HG03159 (cell line): ENCODE data around the gene FBXW7.
A peak's percentile ranks its signal among the peaks of the same experiment; 100 is the strongest.

ENCODE experiments used
- ATAC-seq: cut with Tn5 transposase; IDR thresholded peaks from one replicate; pipeline ENCODE4 v1.9.1; 2021; ENCODE audit warnings: mild to moderate bottlenecking, moderate library complexity; ENCODE audit not compliant: unreplicated experiment

Gene FBXW7

DNA sequence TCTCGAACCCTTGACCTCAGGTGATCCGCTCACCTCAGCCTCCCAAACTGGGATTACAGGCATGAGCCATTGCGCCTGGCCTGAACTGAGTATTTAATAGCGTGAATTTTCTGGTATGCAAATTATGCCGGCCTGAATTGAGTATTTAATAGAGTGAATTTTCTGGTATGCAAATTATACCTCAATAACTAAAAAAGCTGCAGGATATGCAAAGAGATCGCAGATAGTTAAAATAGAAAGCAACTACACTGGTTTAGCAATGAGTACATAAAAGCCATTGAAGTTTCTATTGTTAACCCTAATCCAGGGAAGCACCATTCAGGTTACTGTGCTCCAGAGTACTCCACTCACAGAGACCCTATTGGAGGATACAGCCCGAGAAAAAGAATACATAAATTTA, 22.8 kb downstream of the FBXW7 start:
- no peak for ATAC-seq

GRCh38 chr4:152512483-152512882, 23.4 kb downstream of the FBXW7 start:
- ATAC-seq, result no peak

DNA sequence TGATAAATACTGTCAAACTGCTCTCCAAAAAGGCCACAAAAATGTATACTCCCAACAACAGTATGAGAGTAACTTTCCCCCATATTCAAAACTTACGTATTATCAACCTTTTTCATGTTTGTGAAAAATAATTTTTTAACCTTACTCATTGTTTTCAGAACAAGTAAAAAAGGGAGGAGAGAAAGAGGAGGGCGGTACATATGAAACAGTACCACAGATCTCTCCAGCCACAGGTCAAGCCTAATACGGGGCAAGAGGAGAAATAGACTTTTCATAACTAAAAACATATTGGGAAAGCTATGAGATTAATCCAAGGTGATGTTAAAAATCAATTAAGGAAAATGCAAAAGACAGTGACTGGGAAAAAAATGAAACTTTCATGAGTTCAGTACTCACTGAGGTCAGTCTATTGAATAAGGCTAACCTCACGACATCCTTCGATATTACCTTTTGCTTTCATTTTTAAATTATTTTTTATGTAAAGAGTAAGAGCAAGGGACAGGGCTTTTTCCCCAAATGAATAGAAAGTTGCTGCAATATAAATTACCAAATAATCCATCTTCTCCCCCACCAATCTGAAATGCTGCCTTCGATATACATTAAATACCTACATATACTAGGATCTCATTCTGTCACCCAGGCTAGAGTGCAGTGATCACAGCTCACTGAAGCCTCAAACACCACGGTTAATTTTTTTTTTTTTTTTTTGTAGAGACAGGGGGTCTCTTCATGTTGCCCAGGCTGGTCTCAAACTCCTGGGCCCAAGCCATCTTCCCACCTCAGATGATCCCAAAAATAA, 25.3 kb downstream of the FBXW7 start:
- peak; percentile 58 for ATAC-seq

DNA sequence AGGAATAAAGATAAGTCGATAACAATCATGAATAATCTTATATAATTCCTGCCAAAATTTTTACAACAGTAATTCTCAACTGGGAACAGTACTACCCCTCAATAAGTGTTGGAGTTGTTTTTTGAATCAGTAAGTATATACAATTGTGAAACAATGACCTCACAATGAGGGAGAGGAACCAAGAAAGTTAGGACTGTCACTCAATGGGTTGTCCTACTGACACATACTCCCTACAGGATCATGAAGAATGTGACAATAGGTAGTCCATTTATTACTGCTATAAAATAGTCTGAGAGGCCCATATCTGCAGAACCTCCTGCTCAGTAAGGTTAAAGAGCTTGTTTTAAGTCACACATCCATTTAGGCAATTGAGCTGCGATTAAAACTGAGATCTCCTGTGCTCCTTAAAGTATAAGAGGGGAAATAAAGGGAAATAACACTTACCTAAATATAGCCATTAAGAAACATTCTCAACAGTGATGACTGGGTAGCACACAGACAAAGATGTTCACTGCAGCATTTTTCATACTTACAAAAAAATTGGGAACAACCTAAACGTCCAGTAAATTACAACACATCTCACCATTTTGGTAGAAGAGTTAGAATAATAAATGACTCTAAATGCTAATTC, 26.2 kb downstream of the FBXW7 start:
- ATAC-seq, result no peak

DNA sequence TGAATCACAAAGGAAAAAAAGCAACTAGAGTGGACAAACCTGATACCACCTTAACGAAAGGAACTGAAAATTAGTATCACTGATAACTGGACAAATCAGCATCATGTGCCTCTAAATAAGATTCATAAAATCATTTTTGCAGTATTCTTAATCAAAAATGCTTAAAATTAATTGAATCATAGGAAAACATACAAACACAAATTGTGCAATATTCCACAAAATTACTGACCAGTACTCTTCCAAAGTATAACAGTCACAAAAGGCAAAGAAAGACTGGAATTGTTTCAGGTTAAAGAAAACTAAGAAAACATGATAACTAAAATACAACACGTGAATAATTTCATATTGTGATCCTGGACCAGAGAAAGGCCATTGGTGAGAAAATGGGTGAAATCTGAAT, 27.1 kb downstream of the FBXW7 start:
- ATAC-seq, result no peak

DNA sequence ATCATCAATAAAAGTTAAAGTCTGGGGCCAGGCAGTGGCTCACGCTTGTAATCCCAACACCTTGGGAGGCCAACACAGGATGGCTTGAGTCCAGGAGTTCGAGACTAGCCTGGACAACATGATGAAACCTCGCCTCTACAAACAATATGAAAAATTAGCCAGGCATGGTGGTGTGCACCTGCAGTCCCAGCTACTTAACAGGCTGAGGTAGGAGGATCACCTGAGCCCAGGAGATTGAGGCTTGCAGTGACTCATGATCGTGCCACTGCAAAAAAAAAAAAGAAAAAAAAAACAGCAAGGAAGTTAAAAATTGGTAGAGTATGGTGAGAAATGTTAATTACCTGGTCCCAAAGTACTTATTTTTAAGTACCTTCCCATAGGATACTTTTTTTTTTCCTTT, 27.5 kb downstream of the FBXW7 start:
- no peak for ATAC-seq

DNA sequence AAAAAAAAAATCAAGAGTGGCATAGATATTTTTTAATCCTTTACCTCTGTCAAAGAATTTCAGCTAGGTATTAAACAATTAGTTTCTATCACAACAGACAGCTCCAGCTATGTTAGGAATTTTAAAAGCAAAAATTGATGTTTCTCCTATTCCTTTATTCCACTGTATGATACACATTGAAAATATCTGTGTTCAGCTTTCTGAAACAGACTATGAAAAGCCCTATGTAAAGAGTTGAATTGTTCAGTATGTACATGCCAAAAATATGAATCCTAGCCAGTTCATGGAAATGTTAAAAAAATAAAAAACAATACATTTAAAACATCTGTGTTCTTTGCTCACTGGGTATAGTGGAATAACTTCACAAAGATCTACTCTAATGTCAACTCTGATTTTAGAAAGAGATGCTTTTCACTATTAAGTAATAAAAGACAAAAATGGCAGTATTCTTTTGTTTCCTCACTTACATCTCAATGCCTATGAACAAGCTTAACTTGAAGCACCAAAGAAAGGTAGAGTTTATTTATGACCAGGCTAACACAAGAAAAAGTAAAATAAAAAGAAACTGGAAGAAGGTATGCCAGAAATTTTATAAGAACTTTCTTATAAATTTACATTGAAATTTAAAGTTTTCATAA, 32.1 kb downstream of the FBXW7 start:
- ATAC-seq, result no peak

DNA sequence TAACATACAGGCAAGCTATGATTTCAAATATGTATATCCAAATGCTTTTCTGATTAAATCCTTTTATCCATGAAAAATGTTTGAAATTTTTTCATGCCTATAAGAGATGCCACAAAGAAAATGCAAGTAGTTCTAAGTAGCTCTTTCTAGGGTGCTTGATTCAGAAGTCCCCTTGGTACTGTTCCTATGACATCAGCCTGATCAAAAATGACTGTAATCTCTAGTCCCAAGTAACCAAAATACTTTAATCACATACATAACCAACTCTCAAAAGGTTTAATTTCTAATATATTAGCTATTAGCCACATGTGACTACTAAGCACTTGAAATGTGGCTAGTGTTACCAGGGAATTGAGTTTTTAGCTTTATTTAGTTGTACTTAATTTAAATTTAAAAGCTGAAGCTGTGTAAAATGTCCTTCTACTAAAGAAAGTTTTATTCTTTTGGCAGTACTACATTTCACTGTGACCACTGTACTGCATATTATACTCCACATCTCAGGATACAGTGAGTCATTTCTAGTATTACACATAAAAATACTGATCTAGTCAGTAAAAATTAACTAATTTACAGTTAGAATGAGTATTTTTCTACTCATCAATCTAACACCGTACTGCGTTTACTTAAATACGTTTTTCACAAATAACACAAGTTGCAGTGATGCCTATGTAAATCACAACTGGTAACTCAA, 33.9 kb downstream of the FBXW7 start:
- no peak for ATAC-seq

GRCh38 chr4:152500800-152501434, 35.0 kb downstream of the FBXW7 start:
- peak; percentile 47 for ATAC-seq

GRCh38 chr4:152500275-152500674, 35.6 kb downstream of the FBXW7 start:
- no peak for ATAC-seq

- no peak for ATAC-seq
Observed at GRCh38 chr4:152499344-152499743, 36.5 kb downstream of the FBXW7 start.

DNA sequence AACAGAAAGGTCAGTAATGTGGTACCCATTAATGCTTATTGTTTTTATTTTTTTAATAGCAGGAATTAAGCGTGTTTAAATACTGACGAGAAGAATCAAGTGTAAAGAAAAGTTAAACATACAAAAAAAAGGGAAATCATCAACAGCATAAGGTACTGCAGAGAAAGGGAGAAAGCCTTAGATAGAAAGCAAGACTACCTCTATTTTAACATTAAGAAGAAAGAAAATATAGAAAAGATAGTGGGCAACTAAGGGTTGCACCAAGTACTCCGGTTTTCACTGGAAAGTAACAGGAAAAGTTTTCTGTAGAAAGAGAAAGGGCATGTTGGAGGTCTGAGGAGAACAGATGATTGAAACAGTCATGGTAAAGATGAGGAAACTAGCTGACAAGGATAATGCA, 41.9 kb downstream of the FBXW7 start:
- no peak for ATAC-seq

- ATAC-seq, result no peak
Observed at GRCh38 chr4:152488246-152488645, 47.6 kb downstream of the FBXW7 start.

DNA sequence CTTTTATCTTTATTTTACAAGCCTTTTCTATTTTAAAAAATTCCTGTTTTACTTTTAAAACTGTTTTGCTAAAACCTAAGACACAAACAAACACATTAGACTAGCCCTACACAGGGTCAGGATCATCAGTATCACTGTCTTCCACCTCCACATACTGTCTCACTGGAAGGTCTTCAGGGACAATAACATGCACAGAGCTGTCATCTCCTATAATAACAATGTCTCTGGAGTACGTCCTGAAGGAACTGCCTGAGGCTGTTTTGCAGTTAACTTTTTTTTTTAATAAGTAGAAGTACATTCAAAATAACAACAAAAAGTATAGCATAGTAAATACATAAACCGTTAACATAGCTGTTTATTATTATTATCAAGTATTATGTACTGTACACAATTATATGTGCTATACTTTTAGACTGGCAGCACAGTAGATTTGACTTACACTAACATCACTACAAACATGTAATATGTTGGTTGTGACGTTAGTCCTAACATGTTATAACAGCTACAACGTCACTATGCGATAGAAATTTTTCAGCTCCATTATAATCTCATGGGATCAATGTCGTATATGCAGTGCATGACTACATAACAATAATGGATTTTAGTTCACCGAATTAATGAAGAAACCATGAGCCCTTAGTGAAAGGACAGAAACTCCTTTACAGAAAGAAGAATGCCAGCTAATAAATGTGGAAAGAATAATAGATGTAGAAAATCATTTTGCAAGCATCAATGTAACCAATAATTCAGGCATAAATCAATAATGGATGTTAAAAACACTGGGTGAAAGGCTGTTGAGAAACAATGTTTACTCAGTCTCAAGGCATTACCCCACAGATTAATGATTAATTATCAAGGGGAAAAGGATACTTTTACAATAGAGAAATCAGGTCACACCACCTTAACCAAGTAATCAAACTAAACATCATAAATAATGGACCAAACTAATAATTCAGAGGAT, 49.2 kb downstream of the FBXW7 start:
- no peak for ATAC-seq

- ATAC-seq, result peak; percentile 98
Observed at GRCh38 chr4:152485726-152486276, 50.1 kb downstream of the FBXW7 start.

- no peak for ATAC-seq
Observed at GRCh38 chr4:152482211-152482610, 53.7 kb downstream of the FBXW7 start.

DNA sequence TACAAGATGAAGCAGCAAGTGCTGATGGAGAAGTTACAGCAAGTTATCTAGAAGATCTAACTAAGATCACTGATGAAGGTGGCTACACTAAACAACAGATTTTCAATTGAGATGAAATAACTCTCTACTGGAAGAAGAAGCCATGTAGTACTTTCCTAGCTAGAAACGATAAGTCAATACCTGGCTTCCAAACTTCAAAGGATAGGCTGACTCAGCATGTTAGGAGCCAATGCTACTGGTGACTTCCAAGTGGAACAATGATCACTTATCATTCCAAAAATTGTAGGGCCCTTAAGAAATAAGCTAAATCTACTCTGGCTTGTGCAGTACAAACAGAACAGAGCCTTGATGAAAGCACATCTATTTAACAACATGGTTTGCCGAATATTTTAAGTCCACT, 55.0 kb downstream of the FBXW7 start:
- no peak for ATAC-seq

DNA sequence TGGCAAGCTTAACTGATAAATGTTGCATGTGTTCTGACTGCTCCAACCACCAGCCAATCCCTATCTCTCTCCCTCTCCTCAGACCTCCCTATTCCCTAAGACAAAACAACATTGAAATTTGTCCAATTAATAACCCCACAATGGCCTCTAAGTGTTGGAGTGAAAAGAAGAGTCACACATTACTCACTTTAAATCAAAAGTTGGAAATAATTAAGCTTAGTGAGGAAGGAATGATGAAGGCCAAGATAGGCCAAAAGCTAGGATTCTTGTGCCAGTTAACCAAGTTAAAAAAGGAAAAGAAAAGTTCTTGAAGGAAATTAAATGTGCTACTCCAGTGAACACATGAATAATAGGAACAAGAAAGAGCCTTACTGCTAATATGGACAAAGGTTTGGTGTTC, 55.6 kb downstream of the FBXW7 start:
- no peak for ATAC-seq

GRCh38 chr4:152479428-152480026, 56.4 kb downstream of the FBXW7 start:
- ATAC-seq, result no peak
